Testis (tissue), 2 donors: ENCODE measurements around the gene NOSIP.

Experiments
- POLR2A ChIP-seq: fragments of 450-650 bp; IDR thresholded peaks from one replicate; pipeline ENCODE4 v1.6.1; 2017; ENCODE audit warnings: antibody characterized with exemption, mild to moderate bottlenecking, moderate library complexity
- TF ChIP-seq, protein P1 (sequence below), 3 experiments: fragments of 450-650 bp in 2 of 3; fragments of 200-600 bp in 1 of 3; sonication (generic) in 1 of 3; IDR thresholded peaks; one replicate each; pipeline ENCODE4 v1.5.1; 2016 to 2019; ENCODE audit warnings: antibody characterized with exemption in 3 of 3, mild to moderate bottlenecking in 2 of 3, moderate library complexity in 1 of 3

DNA sequence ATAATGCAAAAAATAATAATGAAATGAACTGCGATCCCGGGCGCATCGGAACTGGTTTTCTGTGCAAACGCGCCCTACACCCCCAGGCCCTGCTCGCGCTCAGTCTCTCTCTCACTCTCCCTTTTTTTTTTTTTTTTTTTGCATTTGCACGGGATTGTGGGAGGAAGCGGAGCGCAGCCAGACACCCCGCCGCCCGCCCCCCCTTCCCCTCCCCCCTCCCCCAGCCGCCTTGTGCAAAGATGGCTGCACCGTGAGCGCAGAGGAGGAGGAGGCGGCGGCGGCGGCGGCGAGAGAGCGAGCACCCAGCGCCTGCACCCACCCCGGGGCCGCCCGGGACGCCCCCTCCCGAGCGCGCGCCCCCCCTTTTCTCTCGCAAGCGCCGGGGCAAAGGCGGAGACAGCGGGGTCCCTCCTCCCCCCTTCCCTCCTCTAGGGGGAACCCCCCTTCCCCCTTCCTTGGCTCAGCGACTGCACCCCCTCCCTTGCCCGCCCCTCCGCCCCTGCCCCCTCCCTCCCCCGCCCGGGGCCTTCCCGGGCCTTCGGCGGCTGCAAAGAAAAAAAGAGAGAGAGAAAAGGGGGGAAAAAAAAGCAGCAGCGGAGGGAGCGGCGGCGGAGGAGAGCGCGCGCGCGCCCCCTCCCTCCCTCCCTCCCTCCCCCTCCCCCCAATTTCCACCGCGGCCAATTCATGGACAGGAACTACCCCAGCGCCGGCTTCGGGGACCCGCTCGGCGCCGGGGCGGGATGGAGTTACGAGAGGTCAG, 10.8 kb upstream of the NOSIP start, which contains the start of gene PRR12:
- TF ChIP-seq, protein P1, sequence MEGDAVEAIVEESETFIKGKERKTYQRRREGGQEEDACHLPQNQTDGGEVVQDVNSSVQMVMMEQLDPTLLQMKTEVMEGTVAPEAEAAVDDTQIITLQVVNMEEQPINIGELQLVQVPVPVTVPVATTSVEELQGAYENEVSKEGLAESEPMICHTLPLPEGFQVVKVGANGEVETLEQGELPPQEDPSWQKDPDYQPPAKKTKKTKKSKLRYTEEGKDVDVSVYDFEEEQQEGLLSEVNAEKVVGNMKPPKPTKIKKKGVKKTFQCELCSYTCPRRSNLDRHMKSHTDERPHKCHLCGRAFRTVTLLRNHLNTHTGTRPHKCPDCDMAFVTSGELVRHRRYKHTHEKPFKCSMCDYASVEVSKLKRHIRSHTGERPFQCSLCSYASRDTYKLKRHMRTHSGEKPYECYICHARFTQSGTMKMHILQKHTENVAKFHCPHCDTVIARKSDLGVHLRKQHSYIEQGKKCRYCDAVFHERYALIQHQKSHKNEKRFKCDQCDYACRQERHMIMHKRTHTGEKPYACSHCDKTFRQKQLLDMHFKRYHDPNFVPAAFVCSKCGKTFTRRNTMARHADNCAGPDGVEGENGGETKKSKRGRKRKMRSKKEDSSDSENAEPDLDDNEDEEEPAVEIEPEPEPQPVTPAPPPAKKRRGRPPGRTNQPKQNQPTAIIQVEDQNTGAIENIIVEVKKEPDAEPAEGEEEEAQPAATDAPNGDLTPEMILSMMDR (IDR thresholded peaks at IDR 0.05): no peak
- TF ChIP-seq POLR2A: no peak
